GM19438 (cell line): ENCODE data around the gene MCEE.
"Not testable (repeated sequence)": the region's sequence is repeated elsewhere in the genome, so short reads cannot be mapped to it uniquely, and the experiment has no call there.

ENCODE experiments used
- ATAC-seq: cut with Tn5 transposase; IDR thresholded peaks from one replicate; pipeline ENCODE4 v1.9.1; 2021; ENCODE audit warnings: low read depth; ENCODE audit not compliant: unreplicated experiment

The MCEE gene

GRCh38 chr2:71129114-71129901 is 721 bp downstream of the MCEE start:
- no peak for ATAC-seq

DNA sequence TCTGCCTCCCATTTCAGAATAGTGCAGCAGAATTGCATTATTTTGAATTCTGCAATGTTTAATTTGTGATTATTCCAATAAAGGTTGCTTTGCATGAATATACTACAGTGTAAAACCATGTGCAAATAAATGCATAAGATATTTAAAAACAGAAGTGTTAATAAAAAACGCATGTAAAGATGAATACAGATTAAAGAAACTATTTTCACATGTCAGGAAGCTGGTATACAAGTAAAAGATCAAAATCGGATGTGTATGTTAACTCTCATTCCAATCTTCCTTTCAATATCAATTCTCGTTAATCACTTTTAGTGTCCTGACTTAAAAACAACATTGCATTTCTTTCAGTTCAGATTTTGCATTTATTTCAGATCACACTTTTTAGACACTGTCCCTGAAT is 3.1 kb downstream of the MCEE start:
- no peak for ATAC-seq

DNA sequence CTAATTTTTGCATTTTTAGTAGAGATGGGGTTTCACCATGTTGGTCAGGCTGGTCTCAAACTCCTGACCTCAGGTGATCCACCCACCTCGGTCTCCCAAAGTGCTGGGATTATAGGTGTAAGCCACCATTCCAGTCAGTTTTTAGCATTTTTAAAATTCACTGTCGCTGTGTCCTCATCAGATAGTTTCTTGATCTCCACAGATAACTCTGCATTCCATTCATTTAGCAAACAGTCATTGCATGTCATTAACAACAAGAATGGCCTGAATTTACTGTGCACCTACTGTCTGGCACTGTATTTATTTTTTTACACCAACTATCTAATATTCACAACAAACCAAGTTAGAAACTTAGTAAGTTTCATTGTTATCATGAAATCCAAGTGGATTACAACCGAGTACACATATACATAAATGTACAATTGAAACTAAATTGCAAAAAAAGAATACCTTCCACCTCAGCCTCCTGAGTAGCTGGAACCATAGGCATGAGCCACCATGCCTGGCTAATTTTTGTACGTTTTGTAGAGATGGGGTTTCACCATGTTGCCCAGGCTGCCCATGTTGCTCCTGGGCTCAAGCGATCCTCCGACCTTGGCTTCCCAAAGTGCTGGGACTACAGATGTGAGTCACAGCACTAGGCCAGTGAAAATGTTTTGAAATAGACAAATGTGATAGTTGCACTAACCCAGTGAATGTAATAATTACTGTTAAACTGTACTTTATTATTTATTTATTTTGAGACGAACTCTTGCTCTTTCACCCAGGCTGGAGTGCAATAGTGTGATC is 4.3 kb downstream of the MCEE start:
- no peak for ATAC-seq

- no peak for ATAC-seq
These were observed 7.4 kb downstream of the MCEE start for GRCh38 chr2:71122387-71123298.

GRCh38 chr2:71121479-71121878 is 8.6 kb downstream of the MCEE start:
- ATAC-seq = no peak

GRCh38 chr2:71120195-71120594 is 9.8 kb downstream of the MCEE start:
- ATAC-seq = no peak

GRCh38 chr2:71117063-71117462 is 13.0 kb downstream of the MCEE start:
- ATAC-seq = no peak

GRCh38 chr2:71113843-71114242 is 16.2 kb downstream of the MCEE start:
- no peak for ATAC-seq

DNA sequence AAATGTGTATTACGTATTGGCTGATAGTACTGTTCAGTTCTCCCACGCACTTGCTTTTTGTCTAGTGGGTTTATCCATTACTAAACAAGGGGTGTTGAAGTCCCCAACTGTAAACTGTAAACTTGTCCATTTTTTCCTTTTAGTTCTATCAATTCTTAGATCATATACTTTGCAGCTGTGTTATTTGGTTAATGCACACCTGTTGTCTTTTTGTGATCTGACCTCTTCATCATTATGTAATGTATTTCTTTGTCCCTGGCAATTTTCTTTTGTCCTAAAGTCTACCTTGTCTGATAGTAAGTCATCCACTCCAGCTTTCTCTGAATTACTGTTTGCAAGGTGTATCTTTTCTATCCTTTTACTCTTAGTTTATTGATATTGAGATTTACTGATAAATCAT is 21.9 kb downstream of the MCEE start:
- ATAC-seq = no peak

GRCh38 chr2:71106463-71106862 is 23.6 kb downstream of the MCEE start:
- ATAC-seq = not testable (repeated sequence)

GRCh38 chr2:71103809-71104208 is 26.2 kb downstream of the MCEE start:
- ATAC-seq = no peak

GRCh38 chr2:71102981-71103681 is 26.9 kb downstream of the MCEE start:
- ATAC-seq = no peak

- ATAC-seq = no peak
These were observed 28.4 kb downstream of the MCEE start for GRCh38 chr2:71101656-71102055.

DNA sequence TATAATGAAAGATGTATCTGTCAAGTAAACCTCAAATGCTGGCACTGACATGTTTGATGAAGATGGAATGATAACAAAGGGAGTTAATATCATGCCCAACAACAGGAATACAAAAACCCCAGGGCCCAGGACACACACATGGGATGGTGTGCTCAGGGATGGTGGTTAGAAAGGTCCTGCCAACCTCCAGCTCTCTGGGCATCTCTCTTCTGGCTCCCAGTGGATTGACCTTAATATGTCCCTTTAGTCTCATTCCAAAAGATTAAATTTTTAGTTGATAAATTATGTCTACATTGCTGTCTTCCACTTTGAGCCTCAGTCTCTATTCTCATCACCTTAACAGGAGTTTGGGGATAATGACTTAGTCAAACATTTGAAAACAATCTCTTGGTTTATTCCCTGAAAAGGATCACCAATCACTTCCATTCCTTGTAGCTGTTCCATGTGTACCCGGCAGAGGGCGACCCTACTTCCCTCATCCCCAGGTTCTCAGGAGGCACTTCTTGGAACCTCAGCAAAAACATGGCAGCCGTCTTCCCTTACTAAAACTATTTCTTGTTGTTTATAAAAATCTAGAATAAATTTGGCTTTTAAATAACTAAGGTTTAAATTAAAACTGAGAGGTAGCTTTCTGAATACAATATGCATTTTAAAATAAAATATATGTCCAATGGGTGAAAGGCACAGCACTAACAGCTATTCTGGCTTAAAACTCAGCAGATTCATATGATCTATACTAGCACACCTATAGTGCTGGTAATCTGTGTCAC is 29.6 kb downstream of the MCEE start:
- no peak for ATAC-seq

- ATAC-seq = not testable (repeated sequence)
These were observed 37.4 kb downstream of the MCEE start for GRCh38 chr2:71092491-71093260.

DNA sequence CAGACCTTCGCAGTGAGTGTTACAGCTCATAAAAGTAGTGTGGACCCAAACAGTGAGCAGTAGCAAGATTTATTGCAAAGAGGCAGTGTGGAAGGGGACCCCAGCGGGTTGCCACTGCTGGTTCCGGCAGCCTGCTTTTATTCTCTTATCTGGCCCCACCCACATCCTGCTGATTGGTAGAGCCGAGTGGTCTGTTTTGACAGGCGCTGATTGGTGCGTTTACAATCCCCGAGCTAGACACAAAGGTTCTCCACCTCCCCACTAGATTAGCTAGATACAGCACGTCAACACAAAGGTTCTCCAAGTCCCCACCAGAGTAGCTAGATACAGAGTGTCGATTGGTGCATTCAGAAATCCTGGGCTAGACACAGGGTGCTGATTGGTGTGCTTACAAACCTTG is 38.2 kb downstream of the MCEE start:
- not testable (repeated sequence) for ATAC-seq

GRCh38 chr2:71089475-71089874 is 40.6 kb downstream of the MCEE start:
- ATAC-seq = not testable (repeated sequence)

- not testable (repeated sequence) for ATAC-seq
These were observed 44.6 kb downstream of the MCEE start for GRCh38 chr2:71085325-71086003.
